WTC11 (cell line): Measurements from ENCODE around the gene TNS4. TPM values are rescaled to one million over a fixed set of nuclear protein-coding genes. Genes with fewer than 3 reads are reported as not detected.
"Not testable (repeated sequence)": the region's sequence is repeated elsewhere in the genome, so short reads cannot be mapped to it uniquely, and the experiment has no call there.

ENCODE experiments used
- ATAC-seq: fragments of 200-7000 bp; cut with Tn5 transposase; 2 replicates; pipeline ENCODE4 v1.10.0; 2021; ENCODE audit warnings: mild to moderate bottlenecking, moderate library complexity
- CTCF ChIA-PET: fragments of 300-600 bp; sonication (Branson Sonifier 250); formaldehyde crosslinking; loops from one replicate; lab custom pipeline; 2021; ENCODE audit warnings: antibody characterized with exemption; lab: Charles Lee
- POLR2A ChIA-PET: fragments of 350-600 bp; sonication (Branson Sonifier 250); formaldehyde crosslinking; loops from one replicate; lab custom pipeline; 2021; ENCODE audit warnings: antibody characterized with exemption; lab: Charles Lee
- DNase-seq: peaks from one replicate; pipeline ENCODE4 v3.0.0; 2021; ENCODE audit warnings: low spot score
- H3K27ac Mint-ChIP-seq: 2 replicates; pipeline ENCODE4 v1.8.0; 2021; ENCODE audit warnings: mixed read lengths
- H3K27me3 Mint-ChIP-seq: 2 replicates; pipeline ENCODE4 v1.8.0; 2021; ENCODE audit warnings: low read depth, mild to moderate bottlenecking, moderate library complexity, mixed read lengths
- H3K36me3 Mint-ChIP-seq: 2 replicates; pipeline ENCODE4 v1.8.0; 2021; ENCODE audit warnings: mixed read lengths
- H3K4me1 Mint-ChIP-seq: 2 replicates; pipeline ENCODE4 v1.8.0; 2022; ENCODE audit warnings: mixed read lengths
- H3K4me3 Mint-ChIP-seq: 2 replicates; pipeline ENCODE4 v1.8.0; 2021; ENCODE audit warnings: mild to moderate bottlenecking, moderate library complexity, mixed read lengths
- H3K9me3 Mint-ChIP-seq: 2 replicates; pipeline ENCODE4 v1.8.0; 2021; ENCODE audit warnings: mixed read lengths
- CBFB ChIP-seq: sonication (generic); formaldehyde crosslinking; IDR thresholded peaks from 2 replicates; pipeline ENCODE4 v1.8.1; 2022; ENCODE audit warnings: mild to moderate bottlenecking, low read depth, missing genetic modification reagents
- CREM ChIP-seq: sonication (generic); formaldehyde crosslinking; IDR thresholded peaks from 2 replicates; pipeline ENCODE4 v1.8.1; 2022; ENCODE audit warnings: mild to moderate bottlenecking, missing genetic modification reagents, moderate library complexity
- ELF4 ChIP-seq: sonication (generic); formaldehyde crosslinking; IDR thresholded peaks from 2 replicates; pipeline ENCODE4 v1.8.1; 2022; ENCODE audit warnings: low read depth, mild to moderate bottlenecking, moderate library complexity, missing genetic modification reagents
- FOXJ3 ChIP-seq: sonication (generic); formaldehyde crosslinking; IDR thresholded peaks from 2 replicates; pipeline ENCODE4 v1.9.0; 2021; ENCODE audit warnings: missing genetic modification reagents, mild to moderate bottlenecking, borderline replicate concordance
- GRHL2 ChIP-seq: fragments of 250-450 bp; sonication (Bioruptor Pico); IDR thresholded peaks from 2 replicates; pipeline ENCODE4 v1.8.0; 2022; ENCODE audit warnings: mild to moderate bottlenecking, moderate library complexity; ENCODE audit not compliant: insufficient replicate concordance, severe bottlenecking
- JAZF1 ChIP-seq: fragments of 250-450 bp; sonication (Bioruptor Pico); IDR thresholded peaks from 2 replicates; pipeline ENCODE4 v1.9.0; 2021; ENCODE audit warnings: moderate library complexity, mild to moderate bottlenecking, inconsistent platforms
- JUN ChIP-seq: sonication (generic); formaldehyde crosslinking; IDR thresholded peaks from 2 replicates; pipeline ENCODE4 v1.8.0; 2023; ENCODE audit warnings: mild to moderate bottlenecking, missing genetic modification reagents
- MYBL2 ChIP-seq: sonication (generic); formaldehyde crosslinking; IDR thresholded peaks from 2 replicates; pipeline ENCODE4 v1.8.1; 2023; ENCODE audit warnings: mild to moderate bottlenecking, moderate library complexity, missing genetic modification reagents
- NFATC4 ChIP-seq: fragments of 250-450 bp; sonication (Bioruptor Pico); IDR thresholded peaks from 2 replicates; pipeline ENCODE4 v1.9.0; 2021; ENCODE audit warnings: mild to moderate bottlenecking
- NFE2L1 ChIP-seq: sonication (generic); formaldehyde crosslinking; IDR thresholded peaks from 2 replicates; pipeline ENCODE4 v1.8.1; 2023; ENCODE audit warnings: missing genetic modification reagents
- NFYB ChIP-seq: sonication (generic); formaldehyde crosslinking; conservative IDR thresholded peaks from 2 replicates; pipeline ENCODE4 v1.8.0; 2022; ENCODE audit warnings: low read depth, missing genetic modification reagents
- NR1H2 ChIP-seq: sonication (generic); formaldehyde crosslinking; IDR thresholded peaks from 2 replicates; pipeline ENCODE4 v1.9.0; 2021; ENCODE audit warnings: mild to moderate bottlenecking, moderate library complexity, missing genetic modification reagents
- OVOL2 ChIP-seq: fragments of 250-450 bp; sonication (Bioruptor Pico); IDR thresholded peaks from 2 replicates; pipeline ENCODE4 v1.9.0; 2021; ENCODE audit warnings: mild to moderate bottlenecking, borderline replicate concordance
- PRRX2 ChIP-seq: fragments of 250-450 bp; sonication (Bioruptor Pico); IDR thresholded peaks from 2 replicates; pipeline ENCODE4 v1.8.0; 2021; ENCODE audit warnings: mild to moderate bottlenecking
- SMAD3 ChIP-seq: sonication (generic); formaldehyde crosslinking; IDR thresholded peaks from 2 replicates; pipeline ENCODE4 v1.8.0; 2022; ENCODE audit warnings: missing genetic modification reagents, mild to moderate bottlenecking, borderline replicate concordance
- SOX15 ChIP-seq: fragments of 250-450 bp; sonication (Bioruptor Pico); IDR thresholded peaks from 2 replicates; pipeline ENCODE4 v1.9.0; 2021; ENCODE audit warnings: mild to moderate bottlenecking
- SP1 ChIP-seq: sonication (generic); formaldehyde crosslinking; conservative IDR thresholded peaks from 2 replicates; pipeline ENCODE4 v1.8.1; 2022; ENCODE audit warnings: missing genetic modification reagents
- TEAD1 ChIP-seq: sonication (generic); formaldehyde crosslinking; IDR thresholded peaks from 2 replicates; pipeline ENCODE4 v1.8.0; 2022; ENCODE audit warnings: mild to moderate bottlenecking, missing genetic modification reagents
- ZNF138 ChIP-seq: sonication (generic); formaldehyde crosslinking; conservative IDR thresholded peaks from 2 replicates; pipeline ENCODE4 v1.8.1; 2022; ENCODE audit warnings: mild to moderate bottlenecking, moderate library complexity, missing genetic modification reagents
- ZNF416 ChIP-seq: fragments of 250-450 bp; sonication (Bioruptor Pico); IDR thresholded peaks from 2 replicates; pipeline ENCODE4 v1.9.0; 2021; ENCODE audit warnings: mild to moderate bottlenecking, inconsistent platforms
- ZNF532 ChIP-seq: fragments of 250-450 bp; sonication (Bioruptor Pico); IDR thresholded peaks from 2 replicates; pipeline ENCODE4 v1.9.0; 2021; ENCODE audit warnings: mild to moderate bottlenecking, borderline replicate concordance
- ZNF671 ChIP-seq: fragments of 250-450 bp; sonication (Bioruptor Pico); IDR thresholded peaks from 2 replicates; pipeline ENCODE4 v1.8.0; 2021; ENCODE audit warnings: mild to moderate bottlenecking
- total RNA-seq: library from RNA; stranded (reverse); gene quantifications from 3 replicates; pipeline ENCODE4 v1.2.3, GENCODE V29; 2021
- TF ChIP-seq, protein P1 (sequence below): sonication (generic); formaldehyde crosslinking; conservative IDR thresholded peaks from 2 replicates; pipeline ENCODE4 v1.8.1; 2022; ENCODE audit warnings: mild to moderate bottlenecking, missing genetic modification reagents
- TF ChIP-seq, protein P2 (sequence below): sonication (generic); formaldehyde crosslinking; IDR thresholded peaks from 2 replicates; pipeline ENCODE4 v1.8.0; 2022; ENCODE audit warnings: mild to moderate bottlenecking, missing genetic modification reagents
- TF ChIP-seq, protein P3 (sequence below): fragments of 250-450 bp; sonication (Bioruptor Pico); IDR thresholded peaks from 2 replicates; pipeline ENCODE4 v2.1.2; 2022; ENCODE audit warnings: mild to moderate bottlenecking, moderate library complexity

TNS4 gene
- total RNA-seq, 1 experiment from 2014 or later, result 0.87 TPM

GRCh38 chr17:40547079-40547784 is 45.8 kb upstream of the TNS4 start:
- H3K27me3 Mint-ChIP-seq, result no peaks in the 10 kb centered on the region
- TF ChIP-seq ZNF138 (CRISPR knock-in tag) (no peak), FOXJ3 (CRISPR knock-in tag) (no peak), GRHL2 (CRISPR knock-in tag) (no peak), CREM (no peak), MYBL2 (CRISPR knock-in tag) (no peak), ZNF416 (CRISPR knock-in tag) (no peak), JUN (CRISPR knock-in tag) (no peak), NFATC4 (no peak), ZNF532 (CRISPR knock-in tag) (no peak), NFYB (no peak)
- TF ChIP-seq, protein P1, sequence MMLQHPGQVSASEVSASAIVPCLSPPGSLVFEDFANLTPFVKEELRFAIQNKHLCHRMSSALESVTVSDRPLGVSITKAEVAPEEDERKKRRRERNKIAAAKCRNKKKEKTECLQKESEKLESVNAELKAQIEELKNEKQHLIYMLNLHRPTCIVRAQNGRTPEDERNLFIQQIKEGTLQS (CRISPR knock-in tag), result no peak
- TF ChIP-seq, all 79 proteins: peak for 0
- peaks cover 32% of the 10 kb centered on the region for H3K4me1 Mint-ChIP-seq
- H3K27ac Mint-ChIP-seq, result no peak overlapping the region
- ChIA-PET POLR2A (no interaction called here), CTCF (interaction anchor here (0.9 to 5.4 kb wide), 10 partner anchors 8 to 192 kb away, joined by 3 to 44 read pairs (median 4); no protein-coding TSS in a partner anchor)
- no peak overlapping the region for H3K4me3 Mint-ChIP-seq
- H3K36me3 Mint-ChIP-seq, result no peaks in the 10 kb centered on the region
- no peaks in the 10 kb centered on the region for H3K9me3 Mint-ChIP-seq
- no peak for ATAC-seq
- DNase-seq, result peak; percentile 7

DNA sequence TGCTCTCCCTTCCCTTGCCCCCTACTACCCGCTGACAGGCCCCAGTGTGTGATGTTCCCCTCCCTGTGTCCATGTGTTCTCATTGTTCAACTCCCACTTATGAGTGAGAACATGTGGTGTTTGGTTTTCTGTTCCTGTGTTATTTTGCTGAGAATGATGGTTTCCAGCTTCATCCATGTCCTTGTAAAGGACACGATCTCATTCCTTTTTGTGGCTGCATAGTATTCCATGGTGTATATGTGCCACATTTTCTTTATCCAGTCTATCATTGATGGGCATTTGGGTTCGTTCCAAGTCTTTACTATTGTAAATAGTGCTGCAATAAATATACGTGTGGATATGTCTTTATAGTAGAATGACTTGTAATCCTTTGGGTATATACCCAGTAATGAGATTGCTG is 45.1 kb upstream of the TNS4 start:
- H3K27me3 Mint-ChIP-seq, H3K36me3 Mint-ChIP-seq, H3K4me3 Mint-ChIP-seq, POLR2A ChIA-PET, H3K9me3 Mint-ChIP-seq, H3K27ac Mint-ChIP-seq, DNase-seq, ATAC-seq: not testable (repeated sequence)
- CTCF ChIA-PET, result interaction anchor here (1.5 to 1.9 kb wide), 2 partner anchors 10 to 71 kb away, joined by 3 to 5 read pairs; no protein-coding TSS in a partner anchor
- H3K4me1 Mint-ChIP-seq, result peaks cover 34% of the 10 kb centered on the region

DNA sequence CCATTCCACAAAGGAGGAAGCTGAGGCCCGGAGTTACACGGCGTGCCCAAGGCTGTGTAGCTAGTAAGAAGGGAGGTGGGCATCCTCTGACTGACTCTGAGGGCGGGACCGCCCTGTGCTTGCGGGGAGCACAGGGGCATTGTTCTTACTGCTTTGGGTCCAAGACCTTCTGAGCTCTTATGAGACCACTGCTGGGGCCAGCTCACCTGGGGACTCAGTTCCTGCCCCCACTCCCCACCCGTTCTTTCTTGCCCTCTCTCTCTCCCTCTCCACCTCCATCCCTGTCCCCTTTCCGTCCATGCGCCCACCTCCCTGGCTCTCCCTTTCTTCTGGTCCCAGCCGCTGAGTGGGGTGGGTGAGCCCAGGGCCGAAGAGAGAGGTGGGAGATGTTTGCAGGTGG is 44.2 kb upstream of the TNS4 start:
- no peaks in the 10 kb centered on the region for H3K9me3 Mint-ChIP-seq
- peak; percentile 6 for DNase-seq

More for the DNA sequence above, 44.2 kb upstream of the TNS4 start:
- CTCF ChIA-PET, result interaction anchor here (0.6 to 1.5 kb wide), 3 partner anchors 14 to 95 kb away, joined by 3 read pairs; no protein-coding TSS in a partner anchor
- no peak for TF ChIP-seq SP1
- TF ChIP-seq TEAD1 (CRISPR knock-in tag), result no peak
- no peak for TF ChIP-seq JAZF1
- TF ChIP-seq PRRX2 (CRISPR knock-in tag), result no peak
- TF ChIP-seq NFE2L1 (CRISPR knock-in tag), result no peak
- no peak for TF ChIP-seq NR1H2
- no peak for TF ChIP-seq SOX15 (CRISPR knock-in tag)
- no peak for TF ChIP-seq ZNF671 (CRISPR knock-in tag)
- TF ChIP-seq OVOL2 (CRISPR knock-in tag), result no peak
- TF ChIP-seq ZNF138 (CRISPR knock-in tag), result no peak
- TF ChIP-seq, protein P2, sequence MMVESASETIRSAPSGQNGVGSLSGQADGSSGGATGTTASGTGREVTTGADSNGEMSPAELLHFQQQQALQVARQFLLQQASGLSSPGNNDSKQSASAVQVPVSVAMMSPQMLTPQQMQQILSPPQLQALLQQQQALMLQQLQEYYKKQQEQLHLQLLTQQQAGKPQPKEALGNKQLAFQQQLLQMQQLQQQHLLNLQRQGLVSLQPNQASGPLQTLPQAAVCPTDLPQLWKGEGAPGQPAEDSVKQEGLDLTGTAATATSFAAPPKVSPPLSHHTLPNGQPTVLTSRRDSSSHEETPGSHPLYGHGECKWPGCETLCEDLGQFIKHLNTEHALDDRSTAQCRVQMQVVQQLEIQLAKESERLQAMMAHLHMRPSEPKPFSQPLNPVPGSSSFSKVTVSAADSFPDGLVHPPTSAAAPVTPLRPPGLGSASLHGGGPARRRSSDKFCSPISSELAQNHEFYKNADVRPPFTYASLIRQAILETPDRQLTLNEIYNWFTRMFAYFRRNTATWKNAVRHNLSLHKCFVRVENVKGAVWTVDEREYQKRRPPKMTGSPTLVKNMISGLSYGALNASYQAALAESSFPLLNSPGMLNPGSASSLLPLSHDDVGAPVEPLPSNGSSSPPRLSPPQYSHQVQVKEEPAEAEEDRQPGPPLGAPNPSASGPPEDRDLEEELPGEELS (CRISPR knock-in tag), result no peak
- TF ChIP-seq, protein P3, sequence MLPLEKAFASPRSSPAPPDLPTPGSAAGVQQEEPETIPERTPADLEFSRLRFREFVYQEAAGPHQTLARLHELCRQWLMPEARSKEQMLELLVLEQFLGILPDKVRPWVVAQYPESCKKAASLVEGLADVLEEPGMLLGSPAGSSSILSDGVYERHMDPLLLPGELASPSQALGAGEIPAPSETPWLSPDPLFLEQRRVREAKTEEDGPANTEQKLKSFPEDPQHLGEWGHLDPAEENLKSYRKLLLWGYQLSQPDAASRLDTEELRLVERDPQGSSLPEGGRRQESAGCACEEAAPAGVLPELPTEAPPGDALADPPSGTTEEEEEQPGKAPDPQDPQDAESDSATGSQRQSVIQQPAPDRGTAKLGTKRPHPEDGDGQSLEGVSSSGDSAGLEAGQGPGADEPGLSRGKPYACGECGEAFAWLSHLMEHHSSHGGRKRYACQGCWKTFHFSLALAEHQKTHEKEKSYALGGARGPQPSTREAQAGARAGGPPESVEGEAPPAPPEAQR (CRISPR knock-in tag), result no peak
- TF ChIP-seq CBFB (CRISPR knock-in tag), result no peak
- TF ChIP-seq SMAD3, result no peak
- no peak for TF ChIP-seq ELF4 (CRISPR knock-in tag)
- Mint-ChIP-seq H3K36me3 (no peaks in the 10 kb centered on the region), H3K27me3 (no peaks in the 10 kb centered on the region), H3K4me3 (no peak overlapping the region), H3K27ac (no peak overlapping the region), H3K4me1 (peaks cover 34% of the 10 kb centered on the region)
- ATAC-seq, result no peak
- POLR2A ChIA-PET, result no interaction called here
